Neural progenitor cell (in vitro differentiated cells): Measurements from ENCODE around the gene NTHL1.

ENCODE experiments used
- EZH2phosphoT487 ChIP-seq: fragments of 200-600 bp; sonication (generic); IDR thresholded peaks from 2 replicates; pipeline ENCODE4 v1.6.1; 2017; ENCODE audit warnings: antibody characterized with exemption
- TF ChIP-seq, protein P1 (sequence below): fragments of 200-600 bp; sonication (generic); IDR thresholded peaks from 2 replicates; pipeline ENCODE4 v1.5.1; 2017; ENCODE audit warnings: antibody characterized with exemption, mild to moderate bottlenecking

DNA sequence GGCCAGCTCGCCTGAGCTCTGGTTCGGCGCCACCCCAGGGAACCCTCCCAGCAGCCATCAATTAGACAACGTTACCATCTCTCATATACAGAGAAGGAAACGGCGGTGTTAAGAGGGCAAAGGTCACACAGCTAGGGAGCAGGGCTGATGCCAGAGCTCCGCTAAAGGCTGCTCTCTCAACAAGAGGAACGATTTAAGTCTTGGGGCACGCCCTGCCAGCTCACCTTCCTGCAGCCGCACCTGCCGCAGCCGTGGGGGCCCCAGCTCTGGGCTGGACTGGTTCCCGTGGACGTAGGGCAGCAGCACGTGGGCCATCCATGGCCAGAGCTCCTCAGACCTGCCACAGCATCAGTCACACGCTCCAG, 44.6 kb upstream of the NTHL1 start:
- TF ChIP-seq, protein P1, sequence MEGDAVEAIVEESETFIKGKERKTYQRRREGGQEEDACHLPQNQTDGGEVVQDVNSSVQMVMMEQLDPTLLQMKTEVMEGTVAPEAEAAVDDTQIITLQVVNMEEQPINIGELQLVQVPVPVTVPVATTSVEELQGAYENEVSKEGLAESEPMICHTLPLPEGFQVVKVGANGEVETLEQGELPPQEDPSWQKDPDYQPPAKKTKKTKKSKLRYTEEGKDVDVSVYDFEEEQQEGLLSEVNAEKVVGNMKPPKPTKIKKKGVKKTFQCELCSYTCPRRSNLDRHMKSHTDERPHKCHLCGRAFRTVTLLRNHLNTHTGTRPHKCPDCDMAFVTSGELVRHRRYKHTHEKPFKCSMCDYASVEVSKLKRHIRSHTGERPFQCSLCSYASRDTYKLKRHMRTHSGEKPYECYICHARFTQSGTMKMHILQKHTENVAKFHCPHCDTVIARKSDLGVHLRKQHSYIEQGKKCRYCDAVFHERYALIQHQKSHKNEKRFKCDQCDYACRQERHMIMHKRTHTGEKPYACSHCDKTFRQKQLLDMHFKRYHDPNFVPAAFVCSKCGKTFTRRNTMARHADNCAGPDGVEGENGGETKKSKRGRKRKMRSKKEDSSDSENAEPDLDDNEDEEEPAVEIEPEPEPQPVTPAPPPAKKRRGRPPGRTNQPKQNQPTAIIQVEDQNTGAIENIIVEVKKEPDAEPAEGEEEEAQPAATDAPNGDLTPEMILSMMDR: no peak
- TF ChIP-seq EZH2phosphoT487: no peak
